Activated CD8-positive, alpha-beta T cell treated with anti-CD3 and anti-CD28 coated beads for 36 hours (primary cell): Measurements from ENCODE around the gene RAB31. TPM values are rescaled to one million over a fixed set of nuclear protein-coding genes. Genes with fewer than 3 reads are reported as not detected.
"Not testable (repeated sequence)": the region's sequence is repeated elsewhere in the genome, so short reads cannot be mapped to it uniquely, and the experiment has no call there.

Experiments used
- ATAC-seq: fragments of 200-7000 bp; cut with Tn5 transposase; one replicate; pipeline ENCODE4 v1.10.0; 2021; ENCODE audit warnings: mild to moderate bottlenecking, moderate library complexity
- CTCF ChIA-PET: fragments of 350-600 bp; sonication (Branson Sonifier 250); formaldehyde crosslinking; loops from one replicate; lab custom pipeline; 2021; ENCODE audit warnings: antibody characterized with exemption; lab: Charles Lee
- POLR2A ChIA-PET: fragments of 350-600 bp; sonication (Branson Sonifier 250); formaldehyde crosslinking; loops from one replicate; lab custom pipeline; 2021; ENCODE audit warnings: antibody characterized with exemption; lab: Charles Lee
- DNase-seq: peaks from one replicate; pipeline ENCODE4 v3.0.0-alpha.2; 2020
- H3K27ac Mint-ChIP-seq: one replicate; pipeline ENCODE4 v1.8.0; 2021; ENCODE audit warnings: mild to moderate bottlenecking, mixed read lengths
- H3K27me3 Mint-ChIP-seq: one replicate; pipeline ENCODE4 v1.8.0; 2021; ENCODE audit warnings: mixed read lengths
- H3K36me3 Mint-ChIP-seq: one replicate; pipeline ENCODE4 v1.8.0; 2021; ENCODE audit warnings: low read depth, mixed read lengths
- H3K4me1 Mint-ChIP-seq: one replicate; pipeline ENCODE4 v1.8.0; 2021; ENCODE audit warnings: low read depth, mixed read lengths
- H3K4me3 Mint-ChIP-seq: one replicate; pipeline ENCODE4 v1.8.0; 2021; ENCODE audit warnings: mild to moderate bottlenecking, moderate library complexity, mixed read lengths
- H3K9me3 Mint-ChIP-seq: one replicate; pipeline ENCODE4 v1.8.0; 2021; ENCODE audit warnings: mixed read lengths
- CTCF ChIP-seq: fragments of 200-600 bp; IDR thresholded peaks from one replicate; pipeline ENCODE4 v1.8.0; 2022; ENCODE audit warnings: antibody characterized with exemption, mild to moderate bottlenecking
- intact Hi-C: fragments of 100-400 bp; cut with micrococcal nuclease; formaldehyde crosslinking; loops from one replicate; pipeline ENCODE4 v1.10.0; 2022
- total RNA-seq, 2 experiments: library from RNA; stranded (reverse); gene quantifications; one replicate each; pipeline ENCODE4 v1.2.3, GENCODE V29; 2021

RAB31 gene
- total RNA-seq, 2 experiments from 2014 or later = 0.45 to 0.76 TPM

DNA sequence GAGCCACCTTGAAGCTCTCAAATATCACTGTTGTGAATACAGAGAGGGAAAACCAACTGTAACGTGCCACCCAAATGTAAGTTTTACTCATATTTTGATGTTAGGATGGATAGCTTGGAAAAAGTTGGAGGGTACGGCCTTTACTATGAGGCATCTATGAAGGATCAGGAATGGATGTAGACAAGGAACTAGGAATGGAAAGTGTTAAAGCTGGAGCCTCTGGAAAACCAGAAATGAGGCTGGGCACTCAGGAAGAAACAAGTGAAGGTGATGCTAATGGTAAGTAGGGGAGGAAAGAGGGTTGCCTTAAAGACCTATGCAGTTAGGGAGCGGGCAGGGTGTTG is 177.9 kb downstream of the RAB31 start:
- DNase-seq (no peak), ATAC-seq (no peak)
- no peaks in the 10 kb centered on the region for H3K27me3 Mint-ChIP-seq
- ChIA-PET POLR2A (no interaction called here), CTCF (no interaction called here)
- no peak for TF ChIP-seq CTCF
- H3K4me1 Mint-ChIP-seq = no peaks in the 10 kb centered on the region
- intact Hi-C loops = no loop called here
- H3K4me3 Mint-ChIP-seq = no peak overlapping the region
- H3K27ac Mint-ChIP-seq = no peak overlapping the region
- H3K36me3 Mint-ChIP-seq = no peaks in the 10 kb centered on the region
- H3K9me3 Mint-ChIP-seq = no peaks in the 10 kb centered on the region

DNA sequence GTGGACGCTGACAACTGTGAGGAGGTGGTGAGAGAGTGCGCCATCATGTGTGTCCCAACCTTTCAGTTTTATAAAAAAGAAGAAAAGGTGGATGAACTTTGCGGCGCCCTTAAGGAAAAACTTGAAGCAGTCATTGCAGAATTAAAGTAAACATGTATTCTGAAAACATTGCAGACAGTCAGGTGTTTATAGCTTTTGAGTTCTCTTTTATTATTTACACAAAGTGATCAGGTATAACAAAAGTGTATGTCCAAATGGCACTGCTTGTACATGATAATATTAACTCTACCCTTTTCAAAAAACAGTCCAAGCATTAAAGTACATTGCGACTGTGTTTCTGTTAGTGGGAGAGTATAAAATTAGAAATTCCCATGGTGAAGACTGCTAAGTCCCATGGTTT is 179.9 kb downstream of the RAB31 start:
- no peak for DNase-seq
- H3K27ac Mint-ChIP-seq = no peak overlapping the region
- H3K4me3 Mint-ChIP-seq = no peak overlapping the region
- no peaks in the 10 kb centered on the region for H3K36me3 Mint-ChIP-seq
- H3K27me3 Mint-ChIP-seq = no peaks in the 10 kb centered on the region
- TF ChIP-seq CTCF = no peak
- H3K9me3 Mint-ChIP-seq = no peaks in the 10 kb centered on the region
- CTCF ChIA-PET = no interaction called here
- intact Hi-C loops = no loop called here
- no peak for ATAC-seq
- no peaks in the 10 kb centered on the region for H3K4me1 Mint-ChIP-seq
- POLR2A ChIA-PET = no interaction called here

GRCh38 chr18:9890196-9890595 is 182.1 kb downstream of the RAB31 start:
- Mint-ChIP-seq H3K9me3 (no peaks in the 10 kb centered on the region), H3K36me3 (no peaks in the 10 kb centered on the region), H3K4me1 (peaks cover 3% of the 10 kb centered on the region), H3K4me3 (no peak overlapping the region), H3K27ac (no peak overlapping the region), H3K27me3 (no peaks in the 10 kb centered on the region)
- no peak for DNase-seq
- TF ChIP-seq CTCF = no peak
- POLR2A ChIA-PET = no interaction called here
- CTCF ChIA-PET = no interaction called here
- intact Hi-C loops = no loop called here
- ATAC-seq = no peak

- ChIA-PET POLR2A (no interaction called here), CTCF (no interaction called here)
- peaks cover 3% of the 10 kb centered on the region for H3K4me1 Mint-ChIP-seq
- DNase-seq (no peak), ATAC-seq (no peak)
- no peak overlapping the region for H3K27ac Mint-ChIP-seq
- H3K4me3 Mint-ChIP-seq = no peak overlapping the region
- TF ChIP-seq CTCF = no peak
- intact Hi-C loops = no loop called here
- no peaks in the 10 kb centered on the region for H3K36me3 Mint-ChIP-seq
- H3K27me3 Mint-ChIP-seq = no peaks in the 10 kb centered on the region
- no peaks in the 10 kb centered on the region for H3K9me3 Mint-ChIP-seq
Measured at GRCh38 chr18:9890957-9891356, 182.9 kb downstream of the RAB31 start.

DNA sequence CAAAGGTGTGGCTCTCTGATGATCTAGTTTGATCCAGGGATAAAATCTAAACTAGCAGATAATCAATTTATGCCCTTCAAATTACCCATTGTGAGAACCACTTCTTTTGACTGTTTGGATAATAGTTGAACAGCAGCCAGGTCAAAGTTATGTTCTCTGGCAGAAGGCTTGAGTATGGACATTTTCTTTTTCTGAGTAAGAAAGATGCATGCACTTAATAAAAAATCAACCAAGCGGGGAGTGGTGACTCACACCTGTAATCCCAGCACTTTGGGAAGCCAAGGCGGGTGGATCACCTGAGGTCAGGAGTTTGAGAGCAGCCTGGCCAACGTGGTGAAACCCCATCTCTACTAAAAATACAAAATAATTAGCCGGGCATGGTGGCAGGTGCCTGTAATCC is 183.4 kb downstream of the RAB31 start:
- CTCF ChIA-PET, H3K27ac Mint-ChIP-seq, POLR2A ChIA-PET, DNase-seq, ATAC-seq, intact Hi-C loops, H3K4me3 Mint-ChIP-seq, H3K36me3 Mint-ChIP-seq, H3K4me1 Mint-ChIP-seq, H3K9me3 Mint-ChIP-seq, H3K27me3 Mint-ChIP-seq: not testable (repeated sequence)

DNA sequence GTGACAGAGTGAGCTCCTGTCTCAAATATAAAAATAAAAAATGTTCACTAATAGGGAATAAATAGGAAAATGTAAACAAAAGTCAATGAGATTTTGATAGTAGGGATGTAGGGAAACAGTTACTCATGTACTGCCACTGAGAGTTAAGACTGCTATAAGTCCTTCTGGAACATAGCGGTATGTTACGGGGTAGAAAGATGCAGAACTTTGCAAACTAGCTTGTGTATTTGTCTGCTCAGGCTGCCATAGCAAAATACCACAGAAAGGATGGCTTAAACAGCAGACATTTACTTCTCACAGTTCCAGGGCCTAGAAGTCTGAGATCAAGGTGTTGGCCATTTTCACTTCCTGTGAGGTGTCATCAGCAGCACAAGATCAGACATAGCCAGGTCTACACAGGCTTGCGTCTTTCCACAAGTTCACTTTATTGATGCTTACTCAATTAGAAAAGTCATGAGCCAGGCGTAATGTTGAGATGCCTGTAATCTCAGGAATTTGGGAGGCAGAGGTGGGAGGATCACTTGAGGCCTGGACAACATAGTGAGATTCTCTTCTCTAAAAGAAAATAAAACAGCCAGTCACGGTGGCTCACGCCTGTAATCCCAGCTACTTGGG is 186.5 kb downstream of the RAB31 start:
- intact Hi-C loops = no loop called here
- no peaks in the 10 kb centered on the region for H3K36me3 Mint-ChIP-seq
- H3K9me3 Mint-ChIP-seq = no peaks in the 10 kb centered on the region
- TF ChIP-seq CTCF = no peak
- H3K4me3 Mint-ChIP-seq = no peak overlapping the region
- POLR2A ChIA-PET = no interaction called here
- peaks cover 11% of the 10 kb centered on the region for H3K4me1 Mint-ChIP-seq
- no peak overlapping the region for H3K27ac Mint-ChIP-seq
- ATAC-seq (peak; percentile 30), DNase-seq (no peak)
- H3K27me3 Mint-ChIP-seq = peaks cover 1% of the 10 kb centered on the region
- CTCF ChIA-PET = no interaction called here
